HG02571 (cell line): Measurements from ENCODE around the gene ZNF799.
"Not testable (repeated sequence)": the region's sequence is repeated elsewhere in the genome, so short reads cannot be mapped to it uniquely, and the experiment has no call there.

Experiments
- ATAC-seq: cut with Tn5 transposase; IDR thresholded peaks from one replicate; pipeline ENCODE4 v1.9.1; 2021; ENCODE audit warnings: mild to moderate bottlenecking, moderate library complexity; ENCODE audit not compliant: unreplicated experiment

The ZNF799 gene

DNA sequence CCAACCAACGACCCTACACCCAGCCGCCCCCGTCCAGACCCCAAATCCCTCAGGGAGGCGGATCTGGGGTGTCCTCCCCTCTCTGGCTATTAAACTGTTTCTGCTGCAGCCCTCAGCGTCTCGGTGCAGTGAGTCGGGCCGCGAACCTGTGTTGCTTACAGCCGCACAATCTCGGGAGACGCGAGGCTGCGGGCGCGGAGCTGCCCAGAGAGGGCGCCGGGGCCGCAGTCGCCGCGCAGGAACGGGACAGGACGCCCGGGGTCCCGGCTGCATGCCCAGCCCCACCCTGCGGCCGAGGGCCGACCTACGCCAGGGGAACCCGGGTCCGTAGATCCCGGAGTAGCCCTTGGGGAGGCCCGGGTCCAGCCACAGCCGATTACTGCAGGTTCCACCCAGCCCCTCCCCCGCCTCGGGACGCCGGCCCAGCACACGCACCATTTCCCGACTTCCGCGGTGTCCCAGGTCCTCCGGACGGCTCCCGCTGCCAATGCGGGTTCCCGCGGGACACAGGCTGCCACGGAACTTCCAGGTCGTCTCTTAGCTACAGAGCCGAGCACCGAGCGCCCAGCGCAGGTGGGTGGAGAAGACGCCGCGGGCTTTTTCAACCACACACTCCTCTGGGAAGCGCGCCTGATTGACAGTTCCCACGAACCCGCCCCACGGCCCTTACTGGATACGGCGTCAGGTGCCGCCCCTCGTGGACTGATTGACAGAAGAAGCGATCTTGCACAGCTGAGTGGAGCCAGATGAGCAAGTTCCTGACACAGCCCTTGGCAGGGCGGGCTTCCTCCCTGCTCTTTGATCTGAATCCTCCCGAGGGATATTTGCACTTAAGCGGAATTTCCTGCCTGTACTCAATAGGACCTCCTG is at the start of gene ZNF799:
ZNF799 (minus strand) TSS at position 639 of the 870 bp plus-strand sequence; CDS start at position 438, 201 bp downstream.
- peak; percentile 93 for ATAC-seq

DNA sequence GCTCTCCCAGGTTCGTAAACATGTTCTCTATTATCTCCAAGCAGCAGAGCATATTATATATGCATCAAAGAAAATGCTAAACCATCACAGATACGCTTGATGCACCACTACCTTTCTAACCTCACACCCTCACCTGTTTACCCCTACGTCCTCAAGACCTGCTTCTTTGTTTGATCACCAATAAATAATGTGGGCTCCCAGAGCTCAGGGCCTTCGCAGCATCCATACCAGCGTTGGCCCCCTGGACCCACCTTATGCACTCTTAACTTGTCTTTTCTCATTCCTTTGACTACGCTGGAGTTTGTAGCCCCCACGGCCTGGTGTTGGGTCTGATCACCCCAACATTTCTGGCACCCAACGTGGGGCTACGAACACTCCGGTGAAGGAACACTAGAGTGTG is 49.8 kb upstream of the ZNF799 start:
- ATAC-seq = no peak

DNA sequence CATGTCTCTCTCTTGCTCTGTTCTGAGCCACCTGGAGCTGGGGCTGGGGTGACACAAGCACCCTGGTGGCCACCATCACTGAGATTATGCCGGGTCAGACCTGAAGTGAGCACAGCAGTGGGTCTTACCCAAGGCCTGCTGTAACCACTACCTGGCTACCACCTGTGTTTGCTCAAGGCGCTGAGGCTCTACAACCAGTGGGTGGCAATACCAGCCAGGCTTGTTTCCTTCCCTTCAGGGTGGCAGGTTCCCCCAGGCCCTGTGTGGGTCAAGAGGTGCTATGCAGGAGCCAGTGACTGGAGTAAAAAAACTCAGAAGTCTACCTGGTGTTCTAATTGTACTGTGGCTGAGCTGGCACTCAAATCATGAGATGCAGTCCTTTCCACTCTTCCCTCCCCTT is 47.7 kb upstream of the ZNF799 start:
- no peak for ATAC-seq

DNA sequence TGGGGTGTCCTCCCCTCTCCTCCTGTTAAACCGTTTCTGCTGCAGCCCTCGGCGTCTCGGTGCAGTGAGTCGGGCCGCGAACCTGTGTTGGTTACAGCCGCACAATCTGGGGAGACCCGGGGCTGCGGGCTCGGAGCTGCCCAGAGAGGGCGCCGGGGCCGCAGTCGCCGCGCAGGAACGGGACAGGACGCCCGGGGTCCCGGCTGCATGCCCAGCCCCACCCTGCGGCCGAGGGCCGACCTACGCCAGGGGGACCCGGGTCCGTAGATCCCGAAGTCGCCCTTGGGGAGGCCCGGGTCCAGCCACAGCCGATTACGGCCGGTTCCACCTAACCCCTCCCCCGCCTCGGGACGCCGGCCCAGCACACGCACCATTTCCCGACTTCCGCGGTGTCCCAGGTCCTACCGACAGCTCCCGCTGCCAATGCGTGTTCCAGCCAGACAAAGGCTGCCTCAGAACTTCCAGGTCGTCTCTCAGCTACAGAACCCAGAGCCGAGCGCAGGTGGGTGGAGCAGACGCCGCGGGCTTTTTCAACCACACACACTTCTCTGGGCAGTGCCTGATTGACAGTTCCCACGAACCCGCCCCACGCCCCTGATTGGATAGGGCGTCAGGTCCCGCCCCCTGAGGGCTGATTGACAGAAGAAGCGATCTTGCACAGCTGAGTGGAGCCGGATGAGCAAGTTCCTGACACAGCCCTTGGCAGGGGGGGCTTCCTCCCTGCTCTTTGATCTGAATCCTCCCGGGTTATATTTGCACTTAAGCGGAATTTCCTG is 39.7 kb upstream of the ZNF799 start, which contains the start of gene ZNF443:
ZNF443 (minus strand) TSS at position 481 of the 776 bp plus-strand sequence; CDS start at position 374, 107 bp downstream.
- peak; percentile 94 for ATAC-seq

DNA sequence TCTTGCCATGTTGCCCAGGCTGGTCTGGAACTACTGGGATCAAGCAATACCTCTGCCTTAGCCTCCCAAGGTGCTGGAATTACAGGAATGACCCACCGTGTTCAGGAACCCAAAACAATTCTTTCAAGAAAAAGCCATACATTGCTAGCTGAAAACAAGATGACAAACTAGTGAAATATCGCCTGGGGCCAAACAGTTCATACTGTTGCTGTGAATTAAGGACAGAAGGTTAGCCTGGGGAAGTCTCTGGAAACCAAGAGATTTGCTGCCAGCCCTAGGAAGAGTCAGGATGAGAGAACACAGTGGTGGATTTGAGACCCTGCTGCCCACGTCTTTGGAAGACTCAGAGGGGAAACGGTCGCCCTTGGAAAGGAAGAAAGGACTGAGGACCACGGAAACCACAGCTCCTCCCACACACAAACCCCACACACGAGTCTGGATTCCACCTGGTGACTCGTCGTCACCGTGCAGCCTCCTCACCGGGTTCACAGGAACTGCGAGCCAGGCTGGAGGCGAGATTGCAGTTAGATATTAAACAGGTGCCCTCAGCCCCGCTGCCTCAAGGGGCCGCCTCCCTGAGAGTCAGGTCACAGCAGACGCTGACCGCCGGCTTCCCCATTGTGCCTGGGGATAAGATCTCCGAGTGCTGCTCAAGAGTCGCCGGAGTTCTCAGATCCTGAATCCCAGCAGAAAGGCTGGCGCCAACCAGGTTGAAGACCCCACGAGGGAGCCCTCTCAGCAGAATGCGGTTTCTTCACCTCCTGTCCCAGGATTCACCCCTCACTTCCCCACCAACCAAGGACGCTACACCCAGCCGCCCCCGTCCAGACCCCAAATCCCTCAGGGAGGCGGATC is 38.8 kb upstream of the ZNF799 start:
- peak; percentile 9 for ATAC-seq

DNA sequence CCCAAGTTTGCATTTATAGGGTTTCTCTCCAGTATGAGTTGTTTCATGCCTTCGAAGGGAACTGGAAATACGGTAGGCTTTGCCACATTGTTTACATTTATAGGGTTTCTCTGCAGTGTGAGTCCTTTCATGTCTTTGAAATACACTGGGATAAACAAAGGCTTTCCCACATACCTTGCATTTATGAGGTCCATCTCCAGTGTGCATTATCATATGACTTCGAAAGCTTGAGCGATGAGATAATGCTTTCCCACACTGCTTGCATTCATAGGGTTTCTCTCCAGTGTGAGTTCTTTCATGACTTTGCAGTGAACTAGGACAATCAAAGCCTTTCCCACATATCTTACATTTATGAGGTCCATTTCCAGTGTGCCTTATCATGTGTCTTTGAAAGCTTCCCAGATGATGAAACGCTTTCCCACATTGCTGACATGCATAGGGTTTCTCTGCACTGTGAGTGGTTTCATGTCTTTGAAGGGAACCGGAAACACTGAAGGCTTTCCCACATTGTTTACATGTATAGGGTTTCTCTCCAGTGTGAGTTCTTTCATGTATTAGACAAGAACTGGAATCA is 29.7 kb upstream of the ZNF799 start:
- ATAC-seq = not testable (repeated sequence)

DNA sequence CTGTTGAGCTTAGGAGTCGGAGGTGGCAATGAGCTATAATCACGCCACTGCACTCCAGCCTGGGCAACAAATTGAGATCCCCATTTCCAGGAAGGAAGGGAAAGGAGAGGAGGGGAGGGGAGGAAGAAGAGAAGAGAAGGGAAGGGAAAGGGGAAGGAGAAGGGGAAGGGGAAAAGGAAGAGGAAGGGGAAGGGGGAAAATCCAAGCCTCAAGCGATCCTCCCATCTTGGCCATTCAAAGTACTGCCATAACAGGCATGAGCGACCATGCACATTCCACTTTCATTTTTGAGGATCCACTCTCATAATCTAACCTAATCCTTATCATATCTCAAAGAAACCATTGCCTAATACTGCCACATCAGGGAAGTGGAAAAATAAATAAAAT is 24.8 kb upstream of the ZNF799 start:
- no peak for ATAC-seq

DNA sequence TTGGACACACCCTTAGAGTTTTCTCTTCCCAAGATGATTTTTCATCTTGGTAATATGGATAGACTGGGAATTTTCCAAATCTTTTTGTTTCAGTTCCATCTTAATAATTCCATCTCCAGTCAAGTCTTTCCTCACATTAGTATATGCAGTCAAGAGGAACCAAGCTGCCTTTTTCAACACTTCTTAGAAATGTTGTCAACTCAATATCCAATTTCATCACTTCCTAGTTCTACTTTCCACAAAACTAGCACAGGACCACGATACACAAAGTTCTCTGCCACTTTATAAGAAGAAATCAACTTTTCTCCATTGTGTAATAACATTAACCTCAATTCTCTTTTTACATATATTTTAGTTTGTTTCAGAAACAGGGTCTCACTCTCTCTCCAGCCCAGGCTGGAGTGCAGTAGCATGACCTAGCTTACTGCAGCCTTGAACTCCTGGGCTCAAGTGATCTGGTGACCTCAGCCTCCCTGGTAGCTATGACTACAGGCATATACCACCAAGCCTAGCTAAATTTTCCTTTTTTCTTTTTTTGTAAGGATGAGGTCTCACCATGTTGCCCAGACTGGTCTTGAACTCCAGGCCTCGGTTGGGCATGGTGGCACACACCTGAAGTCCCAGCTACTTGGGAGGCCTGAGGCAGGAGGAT is 24.3 kb upstream of the ZNF799 start:
- no peak for ATAC-seq

DNA sequence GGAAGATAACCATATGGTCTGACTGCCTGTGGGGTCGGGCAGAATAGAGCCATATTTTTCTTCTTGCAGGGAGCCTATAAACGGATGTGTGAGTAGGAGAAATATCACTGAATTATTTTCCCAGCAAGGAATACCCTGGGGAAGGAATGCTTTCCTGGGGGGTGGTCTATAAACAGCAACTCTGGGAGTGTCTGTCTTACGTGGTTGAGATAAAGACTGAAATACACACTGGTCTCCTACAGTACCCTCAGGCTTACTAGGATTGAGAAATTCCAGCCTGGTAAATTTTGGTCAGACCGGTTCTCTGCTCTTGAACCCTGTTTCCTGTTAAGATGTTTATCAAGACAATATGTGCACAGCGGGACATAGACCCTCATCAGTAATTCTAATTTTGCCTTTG is 16.2 kb upstream of the ZNF799 start:
- ATAC-seq = not testable (repeated sequence)

DNA sequence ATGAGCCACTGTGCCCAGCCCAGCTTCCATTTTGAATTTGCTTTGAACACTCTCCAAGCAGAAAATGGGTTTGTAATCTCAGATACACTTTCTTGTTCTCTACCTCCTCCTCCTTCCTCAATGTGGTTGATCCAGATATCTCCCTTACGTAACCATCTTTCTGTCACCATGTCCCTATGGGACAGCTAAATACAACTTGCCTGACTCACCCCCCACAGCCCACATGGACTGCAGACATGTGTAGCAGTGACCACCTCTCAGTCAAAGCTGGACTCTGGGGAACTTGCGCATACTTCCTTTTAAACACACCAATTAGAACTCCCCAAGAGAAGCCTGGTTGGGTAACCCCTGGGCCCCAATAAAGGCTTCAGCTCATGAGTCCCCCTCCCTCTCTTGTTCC is 10.8 kb upstream of the ZNF799 start:
- no peak for ATAC-seq

DNA sequence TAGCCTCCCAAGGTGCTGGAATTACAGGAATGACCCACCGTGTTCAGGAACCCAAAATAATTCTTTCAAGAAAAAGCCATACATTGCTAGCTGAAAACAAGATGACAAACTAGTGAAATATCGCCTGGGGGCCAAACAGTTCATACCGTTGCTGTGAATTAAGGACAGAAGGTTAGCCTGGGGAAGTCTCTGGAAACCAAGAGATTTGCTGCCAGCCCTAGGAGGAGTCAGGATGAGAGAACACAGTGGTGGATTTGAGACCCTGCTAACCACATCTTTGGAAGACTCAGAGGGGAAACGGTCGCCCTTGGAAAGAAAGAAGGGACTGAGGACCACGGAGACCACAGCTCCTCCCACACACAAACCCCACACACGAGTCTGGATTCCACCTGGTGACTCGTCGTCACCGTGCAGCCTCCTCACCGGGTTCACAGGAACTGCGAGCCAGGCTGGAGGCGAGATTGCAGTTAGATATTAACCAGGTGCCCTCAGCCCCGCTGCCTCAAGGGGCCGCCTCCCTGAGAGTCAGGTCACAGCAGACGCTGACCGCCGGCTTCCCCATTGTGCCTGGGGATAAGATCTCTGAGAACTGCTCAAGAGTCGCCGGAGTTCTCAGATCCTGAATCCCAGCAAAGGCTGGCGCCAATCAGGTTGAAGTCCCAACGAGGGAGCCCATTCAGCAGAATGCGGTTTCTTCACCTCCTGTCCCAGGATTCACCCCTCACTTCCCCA is 1.0 kb downstream of the ZNF799 start:
- peak; percentile 18 for ATAC-seq

DNA sequence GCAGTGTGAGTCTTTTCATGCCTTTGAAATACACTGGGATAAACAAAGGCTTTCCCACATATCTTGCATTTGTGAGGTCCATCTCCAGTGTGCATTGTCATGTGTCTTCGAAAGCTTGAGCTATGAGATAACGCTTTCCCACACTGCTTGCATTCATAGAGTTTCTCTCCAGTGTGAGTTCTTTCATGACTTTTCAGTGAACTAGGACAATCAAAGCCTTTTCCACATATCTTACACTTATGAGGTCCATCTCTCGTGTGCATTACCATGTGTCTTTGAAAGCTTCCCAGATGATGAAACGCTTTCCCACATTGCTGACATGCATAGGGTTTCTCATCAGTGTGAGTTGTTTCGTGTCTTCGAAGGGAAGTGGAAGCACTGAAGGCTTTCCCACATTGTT is 9.9 kb downstream of the ZNF799 start:
- not testable (repeated sequence) for ATAC-seq

DNA sequence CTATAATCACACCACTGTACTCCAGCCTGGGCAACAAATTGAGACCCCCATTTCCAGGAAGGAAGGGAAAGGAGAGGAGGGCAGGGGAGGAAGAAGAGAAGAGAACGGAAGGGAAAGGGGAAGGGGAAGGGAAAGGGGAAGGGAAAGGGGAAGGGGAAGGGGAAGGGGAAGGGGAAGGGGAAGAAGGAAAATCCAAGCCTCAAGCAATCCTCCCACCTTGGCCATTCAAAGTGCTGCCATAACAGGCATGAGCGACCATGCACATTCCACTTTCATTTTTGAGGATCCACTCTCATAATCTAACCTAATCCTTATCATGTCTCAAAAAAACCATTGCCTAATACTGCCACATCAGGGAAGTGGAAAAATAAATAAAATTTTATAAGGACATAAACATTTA is 14.7 kb downstream of the ZNF799 start:
- ATAC-seq = not testable (repeated sequence)

DNA sequence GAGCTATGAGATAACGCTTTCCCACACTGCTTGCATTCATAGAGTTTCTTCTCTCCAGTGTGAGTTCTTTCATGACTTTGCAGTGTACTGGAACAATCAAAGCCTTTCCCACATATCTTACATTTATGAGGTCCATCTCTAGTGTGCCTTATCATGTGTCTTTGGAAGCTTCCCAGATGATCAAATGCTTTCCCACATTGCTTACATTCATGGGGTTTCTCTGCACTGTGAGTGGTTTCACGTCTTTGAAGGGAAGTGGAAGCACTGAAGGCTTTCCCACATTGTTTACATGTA is 20.7 kb downstream of the ZNF799 start:
- ATAC-seq = no peak

DNA sequence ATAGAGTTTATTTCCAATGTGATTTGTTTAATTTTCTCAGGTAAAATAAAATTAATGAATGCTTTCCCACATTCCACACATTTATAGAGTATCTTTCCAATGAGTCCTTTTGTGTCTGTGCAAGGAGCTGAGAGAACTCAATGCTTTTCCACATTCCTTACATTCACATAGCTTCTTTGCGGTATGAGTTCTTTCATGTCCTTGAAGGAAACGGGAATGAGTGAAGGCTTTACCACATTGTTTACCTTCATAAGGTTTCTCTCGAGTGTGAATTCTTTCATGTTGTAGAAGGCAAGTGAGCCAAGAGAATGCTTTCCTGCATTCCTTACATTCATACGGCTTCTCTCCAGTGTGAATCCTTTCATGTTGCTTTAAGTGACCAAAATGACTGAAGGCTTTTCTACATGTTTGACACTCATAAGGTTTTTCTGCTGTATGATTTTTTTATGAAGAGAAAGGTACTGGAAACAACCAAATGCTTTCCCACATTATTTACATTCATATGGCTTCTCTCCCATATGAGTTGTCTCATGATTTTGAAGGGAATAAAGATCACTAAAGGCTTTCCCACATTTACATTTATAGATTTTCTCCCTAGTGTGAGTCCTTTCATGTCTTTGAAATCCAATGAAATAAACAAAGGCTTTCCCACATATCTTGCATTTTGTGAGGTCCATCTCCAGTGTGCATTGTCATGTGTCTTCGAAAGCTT is 21.2 kb downstream of the ZNF799 start:
- ATAC-seq = no peak

DNA sequence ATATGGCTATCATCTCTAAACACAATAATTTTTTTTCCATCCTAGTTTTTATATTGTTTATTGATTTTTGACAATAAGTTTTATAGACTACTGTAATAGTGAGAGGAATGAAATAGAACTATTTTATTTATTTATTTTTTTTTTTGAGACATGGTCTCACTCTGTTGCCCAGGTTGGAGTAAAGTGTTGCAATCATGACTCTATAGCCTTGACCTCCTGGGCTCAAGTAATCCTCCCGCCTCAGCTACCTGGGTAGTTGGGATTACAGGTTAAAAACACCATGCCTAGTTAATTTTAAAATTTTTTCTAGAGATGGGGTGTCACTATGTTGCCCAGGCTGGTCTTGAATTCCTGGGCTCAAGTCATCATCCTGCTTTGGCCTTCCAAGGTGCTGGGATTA is 27.0 kb downstream of the ZNF799 start:
- no peak for ATAC-seq

DNA sequence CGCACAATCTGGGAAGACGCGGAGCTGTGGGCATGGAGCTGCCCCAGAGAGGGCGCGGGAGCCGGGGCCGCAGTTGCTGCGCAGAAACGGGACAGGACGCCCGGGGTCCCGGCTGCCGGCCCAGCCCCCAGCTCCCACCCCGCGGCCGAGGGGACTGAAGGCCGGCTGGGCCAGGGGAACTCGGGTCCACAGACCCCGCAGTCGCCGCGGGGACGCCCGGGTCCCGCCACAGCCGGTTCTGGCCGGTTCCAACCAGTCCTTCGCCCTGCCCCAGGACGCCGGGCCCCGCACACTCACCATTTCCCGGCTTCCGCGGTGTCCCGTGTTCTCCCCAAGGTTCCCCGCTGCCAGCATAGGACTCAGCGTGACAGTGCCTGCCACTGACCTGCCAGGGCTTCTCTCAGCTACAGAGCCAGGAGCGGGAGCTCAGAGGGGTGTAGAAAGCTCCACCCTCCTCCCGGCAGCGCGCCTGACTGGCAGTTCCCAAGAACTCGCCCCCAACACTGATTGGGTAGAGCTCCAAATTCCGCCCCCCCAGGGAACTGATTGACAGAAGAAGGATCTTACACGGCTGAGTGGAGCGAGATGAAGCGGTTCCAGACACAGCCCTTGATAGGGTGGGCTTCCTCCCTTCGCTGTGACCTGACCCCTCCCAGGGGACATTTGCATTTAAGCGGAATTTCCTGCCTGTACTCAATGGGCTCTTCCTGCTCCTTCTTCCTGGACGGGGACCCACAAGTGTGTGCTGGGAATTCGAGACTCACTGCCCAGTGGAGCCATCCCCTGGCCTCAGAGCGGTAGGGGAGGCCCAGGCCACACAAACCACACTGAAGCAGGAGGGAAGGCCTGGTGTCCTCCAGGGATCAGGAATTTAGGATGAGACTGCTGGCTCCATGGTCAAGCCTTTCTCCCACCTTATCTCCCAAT is 35.6 kb downstream of the ZNF799 start, which contains the start of gene ZNF442:
ZNF442 (minus strand) TSS at position 448 of the 927 bp plus-strand sequence. CDS start 2,052 bp downstream, outside the sequence.
- peak; percentile 91 for ATAC-seq
